ENCODE data around the gene FGF2.

- TF ChIP-seq CTCF (IDR thresholded peaks at IDR 0.05) (no peak), POLR2A (IDR thresholded peaks at IDR 0.05) (no peak)
Measured at GRCh38 chr4:122894827-122895226, 68.2 kb downstream of the FGF2 start.

Data from uterus (tissue), 2 donors.